GM23338 (cell line): ENCODE results near the gene SLC47A1. TPM values are rescaled to one million over a fixed set of nuclear protein-coding genes. Genes with fewer than 3 reads are reported as not detected.

ENCODE experiments used
- ATAC-seq: fragments of 200-7000 bp; cut with Tn5 transposase; 3 replicates; pipeline ENCODE4 v1.9.1; 2020
- DNase-seq: peaks from one replicate; pipeline ENCODE4 v3.0.0-alpha.2; 2015; ENCODE audit warnings: low spot score
- H2AFZ ChIP-seq: fragments of 200-600 bp; sonication (generic); 2 replicates; pipeline ENCODE4 v1.8.0; 2016; ENCODE audit warnings: antibody characterized with exemption, mild to moderate bottlenecking, moderate library complexity
- H3F3A ChIP-seq: fragments of 200-600 bp; sonication (generic); replicated peaks from 2 replicates; pipeline ENCODE4 v1.8.0; 2017; ENCODE audit warnings: antibody characterized with exemption, mixed run types, low read depth
- H3K27ac ChIP-seq: fragments of 200-600 bp; sonication (generic); 2 replicates; pipeline ENCODE4 v1.6.1; 2016; ENCODE audit warnings: low read depth
- H3K27me3 ChIP-seq: fragments of 200-600 bp; sonication (generic); 2 replicates; pipeline ENCODE4 v1.8.0; 2016; ENCODE audit warnings: mild to moderate bottlenecking, mixed run types, moderate library complexity; ENCODE audit not compliant: insufficient read depth
- H3K36me3 ChIP-seq: fragments of 200-600 bp; sonication (generic); 2 replicates; pipeline ENCODE4 v1.8.0; 2016; ENCODE audit warnings: mild to moderate bottlenecking; ENCODE audit not compliant: insufficient read depth
- H3K4me1 ChIP-seq: fragments of 200-600 bp; sonication (generic); 2 replicates; pipeline ENCODE4 v1.8.0; 2016; ENCODE audit warnings: mild to moderate bottlenecking, moderate library complexity; ENCODE audit not compliant: insufficient read depth
- H3K4me2 ChIP-seq: fragments of 200-600 bp; sonication (generic); 2 replicates; pipeline ENCODE4 v1.7.1; 2017; ENCODE audit warnings: mixed run types
- H3K4me3 ChIP-seq: fragments of 200-600 bp; sonication (generic); 2 replicates; pipeline ENCODE4 v1.6.1; 2016; ENCODE audit warnings: mixed run types
- H3K79me2 ChIP-seq: fragments of 200-600 bp; sonication (generic); replicated peaks from 2 replicates; pipeline ENCODE4 v1.8.0; 2017; ENCODE audit warnings: mild to moderate bottlenecking; ENCODE audit not compliant: insufficient read depth
- H3K9me2 ChIP-seq: fragments of 200-600 bp; sonication (generic); 2 replicates; pipeline ENCODE4 v1.8.0; 2017; ENCODE audit not compliant: insufficient read depth
- H4K20me1 ChIP-seq: fragments of 200-600 bp; sonication (generic); replicated peaks from 2 replicates; pipeline ENCODE4 v1.8.0; 2017; ENCODE audit warnings: mild to moderate bottlenecking; ENCODE audit not compliant: insufficient read depth
- H3K27ac Mint-ChIP-seq: 2 replicates; pipeline ENCODE4 v1.8.0; 2020; ENCODE audit warnings: inconsistent platforms, mild to moderate bottlenecking, moderate library complexity, mixed read lengths
- H3K27me3 Mint-ChIP-seq: 3 replicates; pipeline ENCODE4 v1.8.0; 2022; ENCODE audit warnings: low read depth, mild to moderate bottlenecking, moderate library complexity, mixed read lengths, inconsistent platforms; ENCODE audit not compliant: insufficient read depth, poor library complexity
- H3K36me3 Mint-ChIP-seq: 3 replicates; pipeline ENCODE4 v1.8.0; 2021; ENCODE audit warnings: low read depth, mild to moderate bottlenecking, inconsistent platforms, moderate library complexity, mixed read lengths
- H3K4me1 Mint-ChIP-seq: 3 replicates; pipeline ENCODE4 v1.8.0; 2020; ENCODE audit warnings: mild to moderate bottlenecking, inconsistent platforms, mixed read lengths
- H3K4me3 Mint-ChIP-seq: 3 replicates; pipeline ENCODE4 v1.8.0; 2021; ENCODE audit warnings: moderate library complexity, mild to moderate bottlenecking, inconsistent platforms, mixed read lengths
- H3K9me3 Mint-ChIP-seq: 3 replicates; pipeline ENCODE4 v1.8.0; 2020; ENCODE audit warnings: moderate library complexity, mild to moderate bottlenecking, inconsistent platforms, mixed read lengths
- CREB1 ChIP-seq: fragments of 250-450 bp; sonication (Bioruptor Pico); IDR thresholded peaks from 2 replicates; pipeline ENCODE4 v1.5.0; 2020; ENCODE audit warnings: low read depth, mild to moderate bottlenecking, moderate library complexity
- EZH2 ChIP-seq: fragments of 200-600 bp; sonication (generic); IDR thresholded peaks from one replicate; pipeline ENCODE4 v1.8.0; 2017; ENCODE audit warnings: antibody characterized with exemption, mild to moderate bottlenecking, low read depth; ENCODE audit not compliant: unreplicated experiment
- EZH2phosphoT487 ChIP-seq: fragments of 200-600 bp; sonication (generic); IDR thresholded peaks from one replicate; pipeline ENCODE4 v1.8.1; 2018; ENCODE audit warnings: antibody characterized with exemption; ENCODE audit not compliant: unreplicated experiment
- JUNB ChIP-seq: IDR thresholded peaks from one replicate; pipeline ENCODE4 v1.6.1; 2016; ENCODE audit warnings: antibody characterized with exemption; ENCODE audit not compliant: unreplicated experiment
- NANOG ChIP-seq: IDR thresholded peaks from 2 replicates; pipeline ENCODE4 v1.6.1; 2016; ENCODE audit warnings: antibody characterized with exemption, borderline replicate concordance
- POLR2AphosphoS5 ChIP-seq: IDR thresholded peaks from 2 replicates; pipeline ENCODE4 v1.6.1; 2016; ENCODE audit warnings: antibody characterized with exemption, low read depth
- ZNF331 ChIP-seq: fragments of 250-450 bp; sonication (Bioruptor Pico); IDR thresholded peaks from 2 replicates; pipeline ENCODE4 v1.5.0; 2020; ENCODE audit warnings: low read depth, mild to moderate bottlenecking, moderate library complexity
- polyA plus RNA-seq: library from polyadenylated mRNA; unstranded; fragments of >200 nt; fragmentation: Nextera tagmentation; extraction: Ambion mirVana; gene quantifications from 2 replicates; pipeline ENCODE4 v1.2.1, GENCODE V29; 2016
- total RNA-seq: library from RNA; depleted of rRNA; stranded (reverse); fragments of >200 nt; shearing (Covaris generic); gene quantifications from 2 replicates; pipeline ENCODE4 v1.2.3, GENCODE V29; 2014
- TF ChIP-seq, protein P1 (sequence below): IDR thresholded peaks from one replicate; pipeline ENCODE4 v1.6.1; 2018; ENCODE audit warnings: antibody characterized with exemption; ENCODE audit not compliant: unreplicated experiment
- TF ChIP-seq, protein P2 (sequence below): fragments of 250-450 bp; sonication (Bioruptor Pico); IDR thresholded peaks from 2 replicates; pipeline ENCODE4 v1.5.0; 2020; ENCODE audit warnings: mild to moderate bottlenecking, moderate library complexity
- TF ChIP-seq, protein P3 (sequence below), 2 experiments: fragments of 200-600 bp in 1 of 2; sonication (generic) in 1 of 2; conservative IDR thresholded peaks; 2 replicates each; pipeline versions ENCODE4 v1.5.1 to v1.6.1; 2016 to 2017; ENCODE audit warnings: antibody characterized with exemption in 2 of 2, low read depth in 2 of 2, mild to moderate bottlenecking in 2 of 2, moderate library complexity in 1 of 2
- TF ChIP-seq, protein P4 (sequence below): IDR thresholded peaks from 2 replicates; pipeline ENCODE4 v1.6.1; 2016; ENCODE audit warnings: antibody characterized with exemption

The SLC47A1 gene
- total and polyA plus RNA-seq, 2 experiments from 2014 or later, result 0.53 to 1.9 TPM

- TF ChIP-seq, protein P1, sequence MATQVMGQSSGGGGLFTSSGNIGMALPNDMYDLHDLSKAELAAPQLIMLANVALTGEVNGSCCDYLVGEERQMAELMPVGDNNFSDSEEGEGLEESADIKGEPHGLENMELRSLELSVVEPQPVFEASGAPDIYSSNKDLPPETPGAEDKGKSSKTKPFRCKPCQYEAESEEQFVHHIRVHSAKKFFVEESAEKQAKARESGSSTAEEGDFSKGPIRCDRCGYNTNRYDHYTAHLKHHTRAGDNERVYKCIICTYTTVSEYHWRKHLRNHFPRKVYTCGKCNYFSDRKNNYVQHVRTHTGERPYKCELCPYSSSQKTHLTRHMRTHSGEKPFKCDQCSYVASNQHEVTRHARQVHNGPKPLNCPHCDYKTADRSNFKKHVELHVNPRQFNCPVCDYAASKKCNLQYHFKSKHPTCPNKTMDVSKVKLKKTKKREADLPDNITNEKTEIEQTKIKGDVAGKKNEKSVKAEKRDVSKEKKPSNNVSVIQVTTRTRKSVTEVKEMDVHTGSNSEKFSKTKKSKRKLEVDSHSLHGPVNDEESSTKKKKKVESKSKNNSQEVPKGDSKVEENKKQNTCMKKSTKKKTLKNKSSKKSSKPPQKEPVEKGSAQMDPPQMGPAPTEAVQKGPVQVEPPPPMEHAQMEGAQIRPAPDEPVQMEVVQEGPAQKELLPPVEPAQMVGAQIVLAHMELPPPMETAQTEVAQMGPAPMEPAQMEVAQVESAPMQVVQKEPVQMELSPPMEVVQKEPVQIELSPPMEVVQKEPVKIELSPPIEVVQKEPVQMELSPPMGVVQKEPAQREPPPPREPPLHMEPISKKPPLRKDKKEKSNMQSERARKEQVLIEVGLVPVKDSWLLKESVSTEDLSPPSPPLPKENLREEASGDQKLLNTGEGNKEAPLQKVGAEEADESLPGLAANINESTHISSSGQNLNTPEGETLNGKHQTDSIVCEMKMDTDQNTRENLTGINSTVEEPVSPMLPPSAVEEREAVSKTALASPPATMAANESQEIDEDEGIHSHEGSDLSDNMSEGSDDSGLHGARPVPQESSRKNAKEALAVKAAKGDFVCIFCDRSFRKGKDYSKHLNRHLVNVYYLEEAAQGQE, result no peak
- TF ChIP-seq EZH2 (no peak), POLR2AphosphoS5 (no peak)
- TF ChIP-seq, protein P2, sequence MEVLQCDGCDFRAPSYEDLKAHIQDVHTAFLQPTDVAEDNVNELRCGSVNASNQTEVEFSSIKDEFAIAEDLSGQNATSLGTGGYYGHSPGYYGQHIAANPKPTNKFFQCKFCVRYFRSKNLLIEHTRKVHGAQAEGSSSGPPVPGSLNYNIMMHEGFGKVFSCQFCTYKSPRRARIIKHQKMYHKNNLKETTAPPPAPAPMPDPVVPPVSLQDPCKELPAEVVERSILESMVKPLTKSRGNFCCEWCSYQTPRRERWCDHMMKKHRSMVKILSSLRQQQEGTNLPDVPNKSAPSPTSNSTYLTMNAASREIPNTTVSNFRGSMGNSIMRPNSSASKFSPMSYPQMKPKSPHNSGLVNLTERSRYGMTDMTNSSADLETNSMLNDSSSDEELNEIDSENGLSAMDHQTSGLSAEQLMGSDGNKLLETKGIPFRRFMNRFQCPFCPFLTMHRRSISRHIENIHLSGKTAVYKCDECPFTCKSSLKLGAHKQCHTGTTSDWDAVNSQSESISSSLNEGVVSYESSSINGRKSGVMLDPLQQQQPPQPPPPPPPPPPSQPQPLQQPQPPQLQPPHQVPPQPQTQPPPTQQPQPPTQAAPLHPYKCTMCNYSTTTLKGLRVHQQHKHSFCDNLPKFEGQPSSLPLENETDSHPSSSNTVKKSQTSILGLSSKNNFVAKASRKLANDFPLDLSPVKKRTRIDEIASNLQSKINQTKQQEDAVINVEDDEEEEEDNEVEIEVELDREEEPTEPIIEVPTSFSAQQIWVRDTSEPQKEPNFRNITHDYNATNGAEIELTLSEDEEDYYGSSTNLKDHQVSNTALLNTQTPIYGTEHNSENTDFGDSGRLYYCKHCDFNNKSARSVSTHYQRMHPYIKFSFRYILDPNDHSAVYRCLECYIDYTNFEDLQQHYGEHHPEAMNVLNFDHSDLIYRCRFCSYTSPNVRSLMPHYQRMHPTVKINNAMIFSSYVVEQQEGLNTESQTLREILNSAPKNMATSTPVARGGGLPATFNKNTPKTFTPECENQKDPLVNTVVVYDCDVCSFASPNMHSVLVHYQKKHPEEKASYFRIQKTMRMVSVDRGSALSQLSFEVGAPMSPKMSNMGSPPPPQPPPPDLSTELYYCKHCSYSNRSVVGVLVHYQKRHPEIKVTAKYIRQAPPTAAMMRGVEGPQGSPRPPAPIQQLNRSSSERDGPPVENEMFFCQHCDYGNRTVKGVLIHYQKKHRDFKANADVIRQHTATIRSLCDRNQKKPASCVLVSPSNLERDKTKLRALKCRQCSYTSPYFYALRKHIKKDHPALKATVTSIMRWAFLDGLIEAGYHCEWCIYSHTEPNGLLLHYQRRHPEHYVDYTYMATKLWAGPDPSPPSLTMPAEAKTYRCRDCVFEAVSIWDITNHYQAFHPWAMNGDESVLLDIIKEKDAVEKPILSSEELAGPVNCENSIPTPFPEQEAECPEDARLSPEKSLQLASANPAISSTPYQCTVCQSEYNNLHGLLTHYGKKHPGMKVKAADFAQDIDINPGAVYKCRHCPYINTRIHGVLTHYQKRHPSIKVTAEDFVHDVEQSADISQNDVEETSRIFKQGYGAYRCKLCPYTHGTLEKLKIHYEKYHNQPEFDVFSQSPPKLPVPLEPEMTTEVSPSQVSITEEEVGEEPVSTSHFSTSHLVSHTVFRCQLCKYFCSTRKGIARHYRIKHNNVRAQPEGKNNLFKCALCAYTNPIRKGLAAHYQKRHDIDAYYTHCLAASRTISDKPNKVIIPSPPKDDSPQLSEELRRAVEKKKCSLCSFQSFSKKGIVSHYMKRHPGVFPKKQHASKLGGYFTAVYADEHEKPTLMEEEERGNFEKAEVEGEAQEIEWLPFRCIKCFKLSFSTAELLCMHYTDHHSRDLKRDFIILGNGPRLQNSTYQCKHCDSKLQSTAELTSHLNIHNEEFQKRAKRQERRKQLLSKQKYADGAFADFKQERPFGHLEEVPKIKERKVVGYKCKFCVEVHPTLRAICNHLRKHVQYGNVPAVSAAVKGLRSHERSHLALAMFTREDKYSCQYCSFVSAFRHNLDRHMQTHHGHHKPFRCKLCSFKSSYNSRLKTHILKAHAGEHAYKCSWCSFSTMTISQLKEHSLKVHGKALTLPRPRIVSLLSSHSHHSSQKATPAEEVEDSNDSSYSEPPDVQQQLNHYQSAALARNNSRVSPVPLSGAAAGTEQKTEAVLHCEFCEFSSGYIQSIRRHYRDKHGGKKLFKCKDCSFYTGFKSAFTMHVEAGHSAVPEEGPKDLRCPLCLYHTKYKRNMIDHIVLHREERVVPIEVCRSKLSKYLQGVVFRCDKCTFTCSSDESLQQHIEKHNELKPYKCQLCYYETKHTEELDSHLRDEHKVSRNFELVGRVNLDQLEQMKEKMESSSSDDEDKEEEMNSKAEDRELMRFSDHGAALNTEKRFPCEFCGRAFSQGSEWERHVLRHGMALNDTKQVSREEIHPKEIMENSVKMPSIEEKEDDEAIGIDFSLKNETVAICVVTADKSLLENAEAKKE (CRISPR knock-in tag), result no peak
These were observed 7.2 kb downstream of the SLC47A1 start (continued) for GRCh38 chr17:19540706-19541370.

DNA sequence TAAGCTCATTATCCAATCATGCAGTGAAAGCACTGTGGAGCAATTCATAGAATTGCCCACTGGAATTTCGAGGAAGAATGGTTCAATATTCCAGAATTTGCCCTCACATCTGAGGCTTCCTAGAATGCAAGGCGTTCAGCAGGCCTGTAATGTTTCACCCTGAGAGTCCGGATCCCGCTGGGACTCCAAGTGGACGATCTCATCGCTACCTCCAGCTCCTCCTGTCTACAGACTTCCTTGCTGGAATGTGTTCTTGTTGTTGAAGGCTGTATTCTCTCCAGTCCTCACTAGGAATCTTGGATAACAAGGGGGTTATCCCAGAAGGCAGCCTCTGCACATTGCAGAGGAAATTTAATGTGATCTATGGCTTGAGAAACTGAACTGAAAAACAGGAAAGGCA lies 7.8 kb downstream of the SLC47A1 start:
- H3F3A ChIP-seq, result 0 out of 2 replicates have a peak, but pooled peaks cover 3% of the 10 kb centered on the region
- H3K79me2 ChIP-seq, result no peaks in the 10 kb centered on the region
- H3K27ac Mint-ChIP-seq, result no peak overlapping the region
- peaks cover 4% of the 10 kb centered on the region; the same call in 1 of the 2 replicates for H3K27me3 ChIP-seq
- H3K4me3 ChIP-seq, result no peak overlapping the region
- H4K20me1 ChIP-seq, result no peaks in the 10 kb centered on the region
- no peak overlapping the region for H2AFZ ChIP-seq
- H3K27me3 Mint-ChIP-seq, result peaks cover 16% of the 10 kb centered on the region
- H3K36me3 ChIP-seq, result no peaks in the 10 kb centered on the region
- H3K4me1 ChIP-seq, result no peaks in the 10 kb centered on the region; the same call in 1 of the 2 replicates
- H3K4me1 Mint-ChIP-seq, result peaks cover 25% of the 10 kb centered on the region
- H3K9me2 ChIP-seq, result no peaks in the 10 kb centered on the region
- H3K9me3 Mint-ChIP-seq, result no peaks in the 10 kb centered on the region
- H3K36me3 Mint-ChIP-seq, result no peaks in the 10 kb centered on the region
- ATAC-seq (no peak), DNase-seq (no peak)
- no peak overlapping the region for H3K4me2 ChIP-seq
- H3K27ac ChIP-seq, result no peak overlapping the region
- no peak overlapping the region for H3K4me3 Mint-ChIP-seq
- TF ChIP-seq NANOG (no peak), EZH2phosphoT487 (no peak), JUNB (no peak), ZNF331 (CRISPR knock-in tag) (no peak), CREB1 (CRISPR knock-in tag) (no peak)
- TF ChIP-seq, protein P3, sequence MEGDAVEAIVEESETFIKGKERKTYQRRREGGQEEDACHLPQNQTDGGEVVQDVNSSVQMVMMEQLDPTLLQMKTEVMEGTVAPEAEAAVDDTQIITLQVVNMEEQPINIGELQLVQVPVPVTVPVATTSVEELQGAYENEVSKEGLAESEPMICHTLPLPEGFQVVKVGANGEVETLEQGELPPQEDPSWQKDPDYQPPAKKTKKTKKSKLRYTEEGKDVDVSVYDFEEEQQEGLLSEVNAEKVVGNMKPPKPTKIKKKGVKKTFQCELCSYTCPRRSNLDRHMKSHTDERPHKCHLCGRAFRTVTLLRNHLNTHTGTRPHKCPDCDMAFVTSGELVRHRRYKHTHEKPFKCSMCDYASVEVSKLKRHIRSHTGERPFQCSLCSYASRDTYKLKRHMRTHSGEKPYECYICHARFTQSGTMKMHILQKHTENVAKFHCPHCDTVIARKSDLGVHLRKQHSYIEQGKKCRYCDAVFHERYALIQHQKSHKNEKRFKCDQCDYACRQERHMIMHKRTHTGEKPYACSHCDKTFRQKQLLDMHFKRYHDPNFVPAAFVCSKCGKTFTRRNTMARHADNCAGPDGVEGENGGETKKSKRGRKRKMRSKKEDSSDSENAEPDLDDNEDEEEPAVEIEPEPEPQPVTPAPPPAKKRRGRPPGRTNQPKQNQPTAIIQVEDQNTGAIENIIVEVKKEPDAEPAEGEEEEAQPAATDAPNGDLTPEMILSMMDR (conservative IDR thresholded peaks at IDR 0.05; ENCODE audit: low read depth in 2 of 2), result no peak
- TF ChIP-seq, protein P4, sequence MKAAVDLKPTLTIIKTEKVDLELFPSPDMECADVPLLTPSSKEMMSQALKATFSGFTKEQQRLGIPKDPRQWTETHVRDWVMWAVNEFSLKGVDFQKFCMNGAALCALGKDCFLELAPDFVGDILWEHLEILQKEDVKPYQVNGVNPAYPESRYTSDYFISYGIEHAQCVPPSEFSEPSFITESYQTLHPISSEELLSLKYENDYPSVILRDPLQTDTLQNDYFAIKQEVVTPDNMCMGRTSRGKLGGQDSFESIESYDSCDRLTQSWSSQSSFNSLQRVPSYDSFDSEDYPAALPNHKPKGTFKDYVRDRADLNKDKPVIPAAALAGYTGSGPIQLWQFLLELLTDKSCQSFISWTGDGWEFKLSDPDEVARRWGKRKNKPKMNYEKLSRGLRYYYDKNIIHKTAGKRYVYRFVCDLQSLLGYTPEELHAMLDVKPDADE, result no peak
